GM23248 (cell line): Measurements from ENCODE around the gene RBM19. TPM values are rescaled to one million over a fixed set of nuclear protein-coding genes. Genes with fewer than 3 reads are reported as not detected.

ENCODE experiments used
- DNase-seq: peaks from one replicate; pipeline ENCODE4 v3.0.0-alpha.2; 2015
- H2AFZ ChIP-seq: fragments of 200-600 bp; sonication (generic); 2 replicates; pipeline ENCODE4 v1.6.1; 2016; ENCODE audit warnings: antibody characterized with exemption
- H3F3A ChIP-seq: fragments of 200-600 bp; sonication (generic); 2 replicates; pipeline ENCODE4 v1.6.1; 2016; ENCODE audit warnings: mild to moderate bottlenecking, antibody characterized with exemption, mixed run types; ENCODE audit not compliant: insufficient read depth
- H3K27ac ChIP-seq: fragments of 200-600 bp; sonication (generic); 2 replicates; pipeline ENCODE4 v1.5.1; 2016; ENCODE audit warnings: mild to moderate bottlenecking
- H3K27me3 ChIP-seq: fragments of 200-600 bp; sonication (generic); replicated peaks from 2 replicates; pipeline ENCODE4 v1.6.1; 2016; ENCODE audit warnings: mild to moderate bottlenecking; ENCODE audit not compliant: insufficient read depth
- H3K36me3 ChIP-seq: fragments of 200-600 bp; sonication (generic); 2 replicates; pipeline ENCODE4 v1.6.1; 2016; ENCODE audit warnings: low read depth, mild to moderate bottlenecking
- H3K4me1 ChIP-seq: fragments of 200-600 bp; sonication (generic); 2 replicates; pipeline ENCODE4 v1.6.1; 2016; ENCODE audit warnings: mild to moderate bottlenecking; ENCODE audit not compliant: insufficient read depth
- H3K4me2 ChIP-seq: fragments of 200-600 bp; sonication (generic); one replicate; pipeline ENCODE4 v1.6.1; 2016; ENCODE audit warnings: mild to moderate bottlenecking; ENCODE audit not compliant: unreplicated experiment
- H3K4me3 ChIP-seq: fragments of 200-600 bp; sonication (generic); 2 replicates; pipeline ENCODE4 v1.5.1; 2016; ENCODE audit warnings: mild to moderate bottlenecking
- H3K79me2 ChIP-seq: fragments of 200-600 bp; sonication (generic); 2 replicates; pipeline ENCODE4 v1.6.1; 2016; ENCODE audit warnings: mild to moderate bottlenecking; ENCODE audit not compliant: insufficient read depth
- H3K9ac ChIP-seq: fragments of 200-600 bp; sonication (generic); 2 replicates; pipeline ENCODE4 v1.6.1; 2016; ENCODE audit warnings: mild to moderate bottlenecking
- H3K9me2 ChIP-seq: fragments of 200-600 bp; sonication (generic); 2 replicates; pipeline ENCODE4 v1.6.1; 2016; ENCODE audit warnings: mixed run types, mild to moderate bottlenecking, moderate library complexity; ENCODE audit not compliant: insufficient read depth
- H3K9me3 ChIP-seq: fragments of 200-600 bp; sonication (generic); one replicate; pipeline ENCODE4 v1.6.1; 2017; ENCODE audit warnings: low read depth
- H4K20me1 ChIP-seq: fragments of 200-600 bp; sonication (generic); 2 replicates; pipeline ENCODE4 v1.6.0; 2016; ENCODE audit not compliant: insufficient read depth
- EZH2 ChIP-seq: fragments of 200-600 bp; sonication (generic); IDR thresholded peaks from 2 replicates; pipeline ENCODE4 v1.6.1; 2018; ENCODE audit warnings: antibody characterized with exemption, mild to moderate bottlenecking; ENCODE audit not compliant: insufficient read depth, poor library complexity, severe bottlenecking
- EZH2phosphoT487 ChIP-seq: fragments of 200-600 bp; sonication (generic); IDR thresholded peaks from 2 replicates; pipeline ENCODE4 v1.6.1; 2018; ENCODE audit warnings: antibody characterized with exemption, moderate library complexity, mild to moderate bottlenecking, low read depth; ENCODE audit not compliant: insufficient read depth
- WGBS, 2 experiments: methylation state at CpG; one replicate each; pipeline ENCODE4 v1.1.6; 2015 to 2017; ENCODE audit warnings: low lambda C conversion rate in 2 of 2, low coverage in 1 of 2; ENCODE audit errors: missing lambda C conversion rate in 2 of 2; 5-methylcytosine and 5-hydroxymethylcytosine counted together
- in situ Hi-C: fragments of 300-500 bp; cut with MboI; formaldehyde crosslinking; loops from 2 replicates; pipeline ENCODE4 v1.15.0; 2020
- polyA plus RNA-seq: library from polyadenylated mRNA; unstranded; fragments of >200 nt; fragmentation: Nextera tagmentation; extraction: Ambion mirVana; gene quantifications from 2 replicates; pipeline ENCODE4 v1.2.1, GENCODE V29; 2016
- total RNA-seq: library from RNA; depleted of rRNA; stranded (reverse); fragments of >200 nt; shearing (Covaris generic); gene quantifications from 2 replicates; pipeline ENCODE4 v1.2.3, GENCODE V29; 2014

RBM19 gene
- total and polyA plus RNA-seq, 2 experiments from 2014 or later = 14.8 to 17.1 TPM

GRCh38 chr12:113889891-113890581 is 76.1 kb downstream of the RBM19 start:
- Histone ChIP-seq H3K9me3 (no peaks in the 10 kb centered on the region), H3K79me2 (no peaks in the 10 kb centered on the region), H4K20me1 (no peaks in the 10 kb centered on the region), H3K4me1 (no peaks in the 10 kb centered on the region), H3K27me3 (no peaks in the 10 kb centered on the region), H3K9ac (no peak overlapping the region), H3K4me2 (no peak overlapping the region), H3K4me3 (no peak overlapping the region), H3K27ac (no peak overlapping the region), H3K36me3 (no peaks in the 10 kb centered on the region), H3K9me2 (no peaks in the 10 kb centered on the region), H2AFZ (no peak overlapping the region), H3F3A (no peaks in the 10 kb centered on the region)
- WGBS, 2 experiments = 43 to 48% methylated on average over 22 to 23 of the region's 23 CpGs
- DNase-seq = no peak
- in situ Hi-C loops = no loop called here
- TF ChIP-seq EZH2phosphoT487 (no peak), EZH2 (no peak)

GRCh38 chr12:113889076-113889475 is 77.0 kb downstream of the RBM19 start:
- peak; percentile 18 for DNase-seq
- H3K79me2 ChIP-seq = no peaks in the 10 kb centered on the region
- no peaks in the 10 kb centered on the region for H3F3A ChIP-seq
- no peaks in the 10 kb centered on the region for H4K20me1 ChIP-seq
- in situ Hi-C loops = no loop called here
- no peak overlapping the region for H3K4me2 ChIP-seq
- H3K9ac ChIP-seq = no peak overlapping the region
- no peaks in the 10 kb centered on the region for H3K36me3 ChIP-seq
- TF ChIP-seq EZH2 (no peak), EZH2phosphoT487 (no peak)
- H3K27me3 ChIP-seq = no peaks in the 10 kb centered on the region
- H3K4me1 ChIP-seq = no peaks in the 10 kb centered on the region
- WGBS, 2 experiments = 91 to 100% methylated on average over 3 of the region's 3 CpGs
- H3K27ac ChIP-seq = no peak overlapping the region
- no peaks in the 10 kb centered on the region for H3K9me3 ChIP-seq
- H3K4me3 ChIP-seq = no peak overlapping the region
- no peaks in the 10 kb centered on the region for H3K9me2 ChIP-seq
- H2AFZ ChIP-seq = no peak overlapping the region

GRCh38 chr12:113888435-113888834 is 77.7 kb downstream of the RBM19 start:
- Histone ChIP-seq H3K9me3 (no peaks in the 10 kb centered on the region), H4K20me1 (no peaks in the 10 kb centered on the region), H3K9ac (no peak overlapping the region), H3K27ac (no peak overlapping the region), H3K79me2 (no peaks in the 10 kb centered on the region), H3K27me3 (no peaks in the 10 kb centered on the region), H2AFZ (no peak overlapping the region), H3K4me3 (no peak overlapping the region), H3F3A (no peaks in the 10 kb centered on the region), H3K4me1 (no peaks in the 10 kb centered on the region), H3K9me2 (no peaks in the 10 kb centered on the region), H3K4me2 (no peak overlapping the region), H3K36me3 (no peaks in the 10 kb centered on the region)
- TF ChIP-seq EZH2 (no peak), EZH2phosphoT487 (no peak)
- WGBS, 2 experiments = 90 to 98% methylated on average over 2 of the region's 2 CpGs
- no peak for DNase-seq
- in situ Hi-C loops = no loop called here

GRCh38 chr12:113887906-113888305 is 78.2 kb downstream of the RBM19 start:
- no peaks in the 10 kb centered on the region for H3K9me3 ChIP-seq
- no peak overlapping the region for H3K9ac ChIP-seq
- no peaks in the 10 kb centered on the region for H4K20me1 ChIP-seq
- H3F3A ChIP-seq = no peaks in the 10 kb centered on the region
- H3K79me2 ChIP-seq = no peaks in the 10 kb centered on the region
- H3K27ac ChIP-seq = no peak overlapping the region
- H3K4me1 ChIP-seq = no peaks in the 10 kb centered on the region
- H3K9me2 ChIP-seq = no peaks in the 10 kb centered on the region
- no peaks in the 10 kb centered on the region for H3K27me3 ChIP-seq
- H3K4me3 ChIP-seq = no peak overlapping the region
- WGBS, 2 experiments = 96% methylated on average over 3 of the region's 3 CpGs
- no peak overlapping the region for H2AFZ ChIP-seq
- in situ Hi-C loops = no loop called here
- TF ChIP-seq EZH2 (no peak), EZH2phosphoT487 (no peak)
- no peak overlapping the region for H3K4me2 ChIP-seq
- DNase-seq = no peak
- H3K36me3 ChIP-seq = no peaks in the 10 kb centered on the region
